HCT116 (cell line): ENCODE results near the gene ZFAND6. TPM values are rescaled to one million over a fixed set of nuclear protein-coding genes. Genes with fewer than 3 reads are reported as not detected.
"Not testable (repeated sequence)": the region's sequence is repeated elsewhere in the genome, so short reads cannot be mapped to it uniquely, and the experiment has no call there.

Experiments used
- ATAC-seq: fragments of 200-7000 bp; cut with Tn5 transposase; 2 replicates; pipeline ENCODE4 v1.9.1; 2020; ENCODE audit warnings: mild to moderate bottlenecking, moderate library complexity
- BruUV-seq: library from RNA; stranded (reverse); fragments of 400-500 nt; replicated peaks from 2 replicates; lab custom pipeline; 2021; lab: Mats Ljungman, UMichigan
- CTCF ChIA-PET: fragments of 300-600 bp; sonication (Branson Sonifier 250); formaldehyde crosslinking; loops from one replicate; lab custom pipeline; 2021; ENCODE audit warnings: antibody characterized with exemption; lab: Charles Lee
- POLR2A ChIA-PET: fragments of 300-600, 350-600 bp; sonication (Branson Sonifier 250); formaldehyde crosslinking; loops from one replicate; lab custom pipeline; 2021; ENCODE audit warnings: antibody characterized with exemption; lab: Charles Lee
- RAD21 ChIA-PET, 2 experiments: fragments of 300-600 bp; sonication (Branson Sonifier 250); formaldehyde crosslinking; loops; one replicate each; lab custom pipeline; 2023; ENCODE audit warnings: low total read pairs in 2 of 2; ENCODE audit not compliant: uncharacterized antibody in 2 of 2, unreplicated experiment in 2 of 2, low non-redundant PET in 1 of 2; lab: Charles Lee
- DNase-seq: peaks from one replicate; pipeline ENCODE4 v3.0.0-alpha.2; 2010; ENCODE audit warnings: low read depth, low spot score
- H2AFZ ChIP-seq: fragments of 200-600 bp; shearing (Covaris generic), sonication (generic); 2 replicates; pipeline ENCODE4 v1.6.1; 2017; ENCODE audit warnings: low read depth, mixed run types, mixed read lengths, antibody characterized with exemption, low read length; ENCODE audit not compliant: poor library complexity, severe bottlenecking
- H3K27ac ChIP-seq: 2 replicates; pipeline ENCODE4 v1.5.1; 2012; ENCODE audit warnings: low read depth, low read length
- H3K27me3 ChIP-seq: fragments of 200-600 bp; sonication (generic); 2 replicates; pipeline ENCODE4 v1.6.1; 2016; ENCODE audit warnings: mixed run types, low read length, mixed read lengths; ENCODE audit not compliant: insufficient read depth
- H3K36me3 ChIP-seq, 2 experiments: fragments of 200-500 bp in 1 of 2; fragments of 200-600 bp in 1 of 2; sonication (Bioruptor generic) in 1 of 2; sonication (generic) in 1 of 2; 2 replicates each; pipeline versions ENCODE4 v1.5.1 to v1.6.1; 2014 to 2016; ENCODE audit warnings: low read length in 2 of 2, inconsistent platforms in 1 of 2, mixed read lengths in 1 of 2, mixed run types in 1 of 2; ENCODE audit not compliant: insufficient read depth in 2 of 2, control insufficient read depth in 1 of 2
- H3K4me1 ChIP-seq, 2 experiments: fragments of 200-600 bp in 1 of 2; sonication (generic) in 1 of 2; 2 replicates each; pipeline versions ENCODE4 v1.5.1 to v1.6.1; 2012 to 2017; ENCODE audit warnings: low read length in 2 of 2, inconsistent platforms in 1 of 2, mild to moderate bottlenecking in 1 of 2, mixed read lengths in 1 of 2, mixed run types in 1 of 2, moderate library complexity in 1 of 2; ENCODE audit not compliant: insufficient read depth in 2 of 2, control insufficient read depth in 1 of 2
- H3K4me2 ChIP-seq: fragments of 200-600 bp; sonication (generic); 2 replicates; pipeline ENCODE4 v1.6.1; 2017; ENCODE audit warnings: mixed run types, low read length, mixed read lengths
- H3K4me3 ChIP-seq, 2 experiments: fragments of 200-600 bp in 1 of 2; sonication (generic) in 1 of 2; replicated peaks in 1 of 2; 2 replicates each; pipeline ENCODE4 v1.5.1; 2011 to 2016; ENCODE audit warnings: low read length in 2 of 2, control low read depth in 1 of 2, low read depth in 1 of 2, mild to moderate bottlenecking in 1 of 2, mixed read lengths in 1 of 2, mixed run types in 1 of 2
- H3K79me2 ChIP-seq: fragments of 200-600 bp; sonication (generic); 2 replicates; pipeline ENCODE4 v1.6.1; 2017; ENCODE audit warnings: mild to moderate bottlenecking, mixed run types, low read length, moderate library complexity, mixed read lengths; ENCODE audit not compliant: insufficient read depth
- H3K9ac ChIP-seq: fragments of 200-600 bp; sonication (generic); 2 replicates; pipeline ENCODE4 v1.6.1; 2016; ENCODE audit warnings: low read length, mixed read lengths
- H3K9me2 ChIP-seq: fragments of 200-600 bp; sonication (generic), shearing (Covaris generic); 2 replicates; pipeline ENCODE4 v1.6.1; 2017; ENCODE audit warnings: mixed run types, mild to moderate bottlenecking, moderate library complexity; ENCODE audit not compliant: insufficient read depth
- H3K9me3 ChIP-seq, 2 experiments: fragments of 200-500 bp in 1 of 2; fragments of 200-600 bp in 1 of 2; sonication (Bioruptor generic) in 1 of 2; sonication (generic) in 1 of 2; 2 replicates each; pipeline ENCODE4 v1.6.1; 2014 to 2017; ENCODE audit warnings: low read length in 2 of 2, mixed read lengths in 2 of 2, inconsistent platforms in 1 of 2, low read depth in 1 of 2, mild to moderate bottlenecking in 1 of 2, mixed run types in 1 of 2, moderate library complexity in 1 of 2; ENCODE audit not compliant: control insufficient read depth in 1 of 2, insufficient read depth in 1 of 2
- H4K20me1 ChIP-seq: fragments of 200-600 bp; sonication (generic), shearing (Covaris generic); 2 replicates; pipeline ENCODE4 v1.6.1; 2017; ENCODE audit warnings: mixed run types, mild to moderate bottlenecking, moderate library complexity; ENCODE audit not compliant: insufficient read depth
- FOSL1 ChIP-seq: IDR thresholded peaks from 2 replicates; pipeline ENCODE4 v1.6.1; 2012; ENCODE audit warnings: low read depth
- SRF ChIP-seq: IDR thresholded peaks from 2 replicates; pipeline ENCODE4 v1.6.1; 2012; ENCODE audit warnings: low read depth
- ZFX ChIP-seq: fragments of 450-650 bp; IDR thresholded peaks from 2 replicates; pipeline ENCODE4 v1.6.1; 2017
- intact Hi-C: fragments of 100-400 bp; cut with micrococcal nuclease; formaldehyde crosslinking; loops from 2 replicates; pipeline ENCODE4 v1.10.0; 2022
- total RNA-seq: library from RNA; stranded (reverse); gene quantifications from one replicate; pipeline ENCODE4 v1.2.1, GENCODE V29; 2021; ENCODE audit not compliant: unreplicated experiment

The ZFAND6 gene
- total RNA-seq, 1 experiment from 2014 or later = 51.3 TPM

DNA sequence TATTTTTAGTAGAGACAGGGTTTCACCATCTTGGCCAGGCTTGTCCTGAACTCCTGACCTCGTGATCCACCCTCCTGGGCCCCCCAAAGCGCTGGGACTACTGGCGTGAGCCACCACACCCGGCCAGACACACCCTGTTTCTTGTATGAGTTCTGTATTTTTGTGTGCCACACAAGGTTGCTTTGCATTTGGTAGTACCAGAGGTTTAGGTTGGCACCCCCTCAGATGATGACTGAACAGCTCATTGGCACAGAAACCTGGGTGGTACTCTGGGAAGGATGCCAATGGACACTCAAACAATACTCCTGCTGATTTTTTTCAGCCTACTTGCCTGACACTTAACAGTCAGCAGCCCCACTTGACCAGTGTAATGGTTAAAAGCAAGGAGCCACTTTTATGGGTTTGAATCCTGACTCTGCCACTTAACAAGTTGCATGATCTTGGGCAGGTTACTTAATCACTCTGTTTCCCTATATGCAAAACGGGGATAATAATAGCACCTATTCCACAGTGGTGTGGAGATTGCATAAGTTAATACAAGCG lies 49.3 kb upstream of the ZFAND6 start:
- no peaks in the 10 kb centered on the region for H3K9me2 ChIP-seq
- H3K4me1 ChIP-seq = peaks cover 3 to 14% of the 10 kb centered on the region in 2 experiments; a peak in 3 of 4 replicates
- no peak overlapping the region for H3K9ac ChIP-seq
- TF ChIP-seq FOSL1 (no peak), SRF (no peak), ZFX (no peak)
- TF ChIP-seq, all 23 proteins: peak for 0
- intact Hi-C loops = no loop called here
- BruUV-seq = no TSS peak
- Histone ChIP-seq H3K27me3 (no peaks in the 10 kb centered on the region), H3K36me3 (no peaks in the 10 kb centered on the region), H3K4me2 (peak overlapping the region; percentile 46), H4K20me1 (no peaks in the 10 kb centered on the region), H3K9me3 (no peaks in the 10 kb centered on the region), H3K79me2 (no peaks in the 10 kb centered on the region), H3K4me3 (no peak overlapping the region), H3K27ac (no peak overlapping the region), H2AFZ (no peak overlapping the region)
- RAD21 ChIA-PET = no interaction called here
- ATAC-seq = 0 out of 2 replicates have a peak, but pooled peaks have one; percentile 20
- no peak for DNase-seq
- POLR2A ChIA-PET = no interaction called here
- CTCF ChIA-PET = no interaction called here

DNA sequence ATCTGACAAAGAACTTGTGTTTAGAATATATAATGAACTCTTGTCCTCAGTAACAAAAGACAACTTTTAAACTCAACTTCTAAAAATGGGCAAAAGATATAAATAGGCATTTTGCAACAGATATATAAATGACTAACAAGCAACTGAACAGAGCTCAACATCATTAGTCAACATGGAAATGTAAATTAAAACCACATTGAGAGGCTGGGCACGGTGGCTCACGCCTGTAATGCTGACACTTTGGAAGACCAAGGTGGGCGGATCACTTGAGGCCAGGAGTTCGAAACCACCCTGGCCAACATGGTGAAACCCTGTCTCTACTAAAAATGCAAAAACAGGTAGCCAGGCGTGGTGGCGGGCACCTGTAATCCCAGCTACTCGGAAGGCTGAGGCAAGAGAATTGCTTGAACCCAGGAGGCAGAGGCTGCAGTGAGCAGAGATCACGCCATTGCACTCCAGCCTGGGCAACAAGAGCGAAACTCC lies 48.4 kb upstream of the ZFAND6 start:
- H3K36me3 ChIP-seq, H3K4me3 ChIP-seq, DNase-seq, intact Hi-C loops, POLR2A ChIA-PET, H3K27ac ChIP-seq, H3K9ac ChIP-seq, CTCF ChIA-PET, H3K9me3 ChIP-seq, ATAC-seq, H4K20me1 ChIP-seq, BruUV-seq, H3K27me3 ChIP-seq, H3K79me2 ChIP-seq, RAD21 ChIA-PET, H2AFZ ChIP-seq, H3K4me2 ChIP-seq, H3K9me2 ChIP-seq: not testable (repeated sequence)
- peaks cover 3 to 14% of the 10 kb centered on the region in 2 experiments; a peak in 3 of 4 replicates for H3K4me1 ChIP-seq
